ENCODE data around the gene SLC25A4. TPM values are rescaled to one million over a fixed set of nuclear protein-coding genes. Genes with fewer than 3 reads are reported as not detected.

SLC25A4 gene
- total RNA-seq, 2 experiments from 2014 or later, result 4.1 TPM

DNA sequence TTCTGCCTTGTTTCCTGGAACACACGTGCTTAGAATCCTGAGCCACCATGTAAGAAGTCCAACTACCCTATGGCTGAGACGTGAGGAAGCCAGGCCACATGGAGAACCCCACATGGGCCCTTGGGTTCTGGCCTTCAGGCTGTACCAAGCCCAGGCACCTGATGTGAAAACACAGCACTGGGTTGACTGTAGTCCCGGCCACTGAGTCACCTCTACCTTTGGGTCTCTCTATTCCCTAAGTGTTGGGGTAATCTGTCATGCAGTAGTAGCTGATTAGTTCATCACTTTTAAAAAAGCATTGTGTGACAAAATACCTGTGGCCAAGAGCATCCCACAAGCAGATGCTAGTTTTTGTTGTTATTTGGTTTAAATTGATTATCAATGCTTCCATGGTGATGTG is 36.4 kb downstream of the SLC25A4 start:
- TF ChIP-seq, protein P1, sequence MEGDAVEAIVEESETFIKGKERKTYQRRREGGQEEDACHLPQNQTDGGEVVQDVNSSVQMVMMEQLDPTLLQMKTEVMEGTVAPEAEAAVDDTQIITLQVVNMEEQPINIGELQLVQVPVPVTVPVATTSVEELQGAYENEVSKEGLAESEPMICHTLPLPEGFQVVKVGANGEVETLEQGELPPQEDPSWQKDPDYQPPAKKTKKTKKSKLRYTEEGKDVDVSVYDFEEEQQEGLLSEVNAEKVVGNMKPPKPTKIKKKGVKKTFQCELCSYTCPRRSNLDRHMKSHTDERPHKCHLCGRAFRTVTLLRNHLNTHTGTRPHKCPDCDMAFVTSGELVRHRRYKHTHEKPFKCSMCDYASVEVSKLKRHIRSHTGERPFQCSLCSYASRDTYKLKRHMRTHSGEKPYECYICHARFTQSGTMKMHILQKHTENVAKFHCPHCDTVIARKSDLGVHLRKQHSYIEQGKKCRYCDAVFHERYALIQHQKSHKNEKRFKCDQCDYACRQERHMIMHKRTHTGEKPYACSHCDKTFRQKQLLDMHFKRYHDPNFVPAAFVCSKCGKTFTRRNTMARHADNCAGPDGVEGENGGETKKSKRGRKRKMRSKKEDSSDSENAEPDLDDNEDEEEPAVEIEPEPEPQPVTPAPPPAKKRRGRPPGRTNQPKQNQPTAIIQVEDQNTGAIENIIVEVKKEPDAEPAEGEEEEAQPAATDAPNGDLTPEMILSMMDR (IDR thresholded peaks at IDR 0.05), result no peak
- CTCF ChIA-PET, result no interaction called here

DNA sequence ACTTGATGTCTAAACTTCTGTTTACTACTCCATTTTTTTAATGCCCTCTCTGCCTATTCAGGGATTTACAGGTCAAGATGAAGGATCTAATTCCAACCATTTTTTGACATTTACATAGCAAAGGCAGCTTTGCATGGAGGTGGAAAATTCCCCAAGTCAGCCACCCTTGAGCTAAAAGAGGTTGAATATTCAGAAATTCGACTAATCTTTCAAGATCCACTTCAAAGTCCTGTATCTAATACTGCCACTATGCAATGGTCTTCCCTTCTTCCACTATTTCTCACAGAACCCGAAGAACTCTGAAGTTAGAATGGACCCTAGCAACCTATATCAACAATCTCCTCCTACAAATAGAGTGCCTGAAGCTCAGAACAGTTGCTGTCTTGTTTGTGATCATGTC is 39.2 kb downstream of the SLC25A4 start:
- Histone ChIP-seq H3K4me1 (ENCODE audit: insufficient read depth, low read length) (peaks cover 14% of the 10 kb centered on the region), H3K4me3 (ENCODE audit: low read length) (no peak overlapping the region), H3K9me3 (ENCODE audit: control insufficient read depth in 1 of 2, insufficient read depth in 1 of 2, low read length in 2 of 2) (no peaks in the 10 kb centered on the region), H3K36me3 (ENCODE audit: insufficient read depth, low read length) (peaks cover 11% of the 10 kb centered on the region), H3K27me3 (ENCODE audit: control insufficient read depth in 1 of 2, insufficient read depth in 2 of 2, low read length in 2 of 2) (no peaks in the 10 kb centered on the region), H3K27ac (ENCODE audit: low read depth in 1 of 2, low read length in 2 of 2) (no peak overlapping the region)
- intact Hi-C loops (cut with DNase I, micrococcal nuclease), result loop anchor here in 1 of 2 experiments (10.0 kb wide), 2 partner anchors 177 to 413 kb away; no protein-coding TSS in a partner anchor
- H3K36me3 Mint-ChIP-seq (ENCODE audit: low read depth), result peaks cover 31% of the 10 kb centered on the region
- DNase-seq (no peak), ATAC-seq (ENCODE audit: poor library complexity) (no peak)
- peaks cover 54% of the 10 kb centered on the region for H3K4me1 Mint-ChIP-seq (ENCODE audit: low read depth)
- POLR2A ChIA-PET, result interaction anchor here (1.8 kb wide), 1 partner anchor 20 kb away, joined by 7 read pairs; no protein-coding TSS in a partner anchor
- no peak overlapping the region for H3K4me3 Mint-ChIP-seq
- TF ChIP-seq, protein P1 (IDR thresholded peaks at IDR 0.05), result no peak
- H3K27me3 Mint-ChIP-seq, result no peaks in the 10 kb centered on the region
- CTCF ChIA-PET, result interaction anchor here (2.0 to 2.2 kb wide), 2 partner anchors 8 to 17 kb away, joined by 6 to 9 read pairs; no protein-coding TSS in a partner anchor
- H3K27ac Mint-ChIP-seq, result no peak overlapping the region
- H3K9me3 Mint-ChIP-seq, result no peaks in the 10 kb centered on the region

More for the DNA sequence above, 36.4 kb downstream of the SLC25A4 start:
- ATAC-seq (ENCODE audit: poor library complexity) (no peak), DNase-seq (no peak)
- POLR2A ChIA-PET, result no interaction called here
- Mint-ChIP-seq H3K4me3 (no peak overlapping the region), H3K27ac (no peak overlapping the region), H3K9me3 (no peaks in the 10 kb centered on the region), H3K4me1 (ENCODE audit: low read depth) (peaks cover 34% of the 10 kb centered on the region), H3K36me3 (ENCODE audit: low read depth) (peaks cover 40% of the 10 kb centered on the region), H3K27me3 (no peaks in the 10 kb centered on the region)
- intact Hi-C loops (cut with DNase I, micrococcal nuclease), result no loop called here
- Histone ChIP-seq H3K27ac (ENCODE audit: low read depth in 1 of 2, low read length in 2 of 2) (no peak overlapping the region), H3K4me1 (ENCODE audit: insufficient read depth, low read length) (peaks cover 12% of the 10 kb centered on the region), H3K4me3 (ENCODE audit: low read length) (no peak overlapping the region), H3K27me3 (ENCODE audit: control insufficient read depth in 1 of 2, insufficient read depth in 2 of 2, low read length in 2 of 2) (no peaks in the 10 kb centered on the region), H3K9me3 (ENCODE audit: control insufficient read depth in 1 of 2, insufficient read depth in 1 of 2, low read length in 2 of 2) (no peaks in the 10 kb centered on the region), H3K36me3 (ENCODE audit: insufficient read depth, low read length) (peaks cover 19% of the 10 kb centered on the region)

- Mint-ChIP-seq H3K27me3 (no peaks in the 10 kb centered on the region), H3K4me3 (no peak overlapping the region), H3K36me3 (ENCODE audit: low read depth) (peaks cover 41% of the 10 kb centered on the region), H3K27ac (no peak overlapping the region), H3K9me3 (no peaks in the 10 kb centered on the region), H3K4me1 (ENCODE audit: low read depth) (peaks cover 57% of the 10 kb centered on the region)
- no peaks in the 10 kb centered on the region for H3K27me3 ChIP-seq (ENCODE audit: control insufficient read depth in 1 of 2, insufficient read depth in 2 of 2, low read length in 2 of 2)
- H3K4me3 ChIP-seq (ENCODE audit: low read length), result no peak overlapping the region
- peaks cover 13% of the 10 kb centered on the region for H3K4me1 ChIP-seq (ENCODE audit: insufficient read depth, low read length)
- ATAC-seq (ENCODE audit: poor library complexity) (peak; percentile 67), DNase-seq (peak; percentile 54 to 91 (median 70))
- ChIA-PET POLR2A (interaction anchor here (0.6 to 1.8 kb wide), 4 partner anchors 12 to 49 kb away, joined by 3 to 7 read pairs (median 4); no protein-coding TSS in a partner anchor), CTCF (interaction anchor here (0.6 to 2.2 kb wide), 19 partner anchors 10 to 297 kb away, joined by 3 to 24 read pairs (median 4); partner anchors contain the start of genes SLC25A4 and SNX25)
- intact Hi-C loops (cut with DNase I, micrococcal nuclease), result loop anchor here (1.0 to 10.0 kb wide), 4 partner anchors 144 to 411 kb away; no protein-coding TSS in a partner anchor
- no peak overlapping the region for H3K27ac ChIP-seq (ENCODE audit: low read depth in 1 of 2, low read length in 2 of 2)
- H3K36me3 ChIP-seq (ENCODE audit: insufficient read depth, low read length), result peaks cover 17% of the 10 kb centered on the region
- TF ChIP-seq, protein P1 (IDR thresholded peaks at IDR 0.05), result peak; percentile 93
- no peaks in the 10 kb centered on the region for H3K9me3 ChIP-seq (ENCODE audit: control insufficient read depth in 1 of 2, insufficient read depth in 1 of 2, low read length in 2 of 2)
Observed at GRCh38 chr4:185183622-185184281, 40.7 kb downstream of the SLC25A4 start.

All from CD4-positive, alpha-beta T cell (primary cell).